HG03135 (cell line): ENCODE data around the gene BARX2.
"Not testable (repeated sequence)": the region's sequence is repeated elsewhere in the genome, so short reads cannot be mapped to it uniquely, and the experiment has no call there.

Source experiments
- ATAC-seq: cut with Tn5 transposase; IDR thresholded peaks from one replicate; pipeline ENCODE4 v1.9.1; 2021; ENCODE audit warnings: mild to moderate bottlenecking, moderate library complexity; ENCODE audit not compliant: unreplicated experiment

Gene BARX2

GRCh38 chr11:129375751-129376657 lies at the start of gene BARX2:
Gene BARX2 (plus strand): TSS chr11:129375848. CDS start chr11:129376036, 188 bp downstream.
- ATAC-seq, result no peak

- ATAC-seq, result no peak
Measured at GRCh38 chr11:129326921-129327320, 48.7 kb upstream of the BARX2 start.

- not testable (repeated sequence) for ATAC-seq
Measured at GRCh38 chr11:129327708-129328107, 47.9 kb upstream of the BARX2 start.

- ATAC-seq, result no peak
Measured at GRCh38 chr11:129328756-129329155, 46.9 kb upstream of the BARX2 start.

- ATAC-seq, result no peak
Measured at GRCh38 chr11:129331217-129331616, 44.4 kb upstream of the BARX2 start.

GRCh38 chr11:129331871-129332274 lies 43.8 kb upstream of the BARX2 start:
- ATAC-seq, result peak; percentile 73

GRCh38 chr11:129333873-129334272 lies 41.8 kb upstream of the BARX2 start:
- ATAC-seq, result no peak

GRCh38 chr11:129344301-129344940 lies 31.2 kb upstream of the BARX2 start:
- ATAC-seq, result not testable (repeated sequence)

- ATAC-seq, result no peak
Measured at GRCh38 chr11:129346916-129347315, 28.7 kb upstream of the BARX2 start.

GRCh38 chr11:129348813-129349212 lies 26.8 kb upstream of the BARX2 start:
- ATAC-seq, result no peak

GRCh38 chr11:129352676-129353075 lies 23.0 kb upstream of the BARX2 start:
- ATAC-seq, result no peak

- ATAC-seq, result no peak
Measured at GRCh38 chr11:129354691-129355090, 21.0 kb upstream of the BARX2 start.

- no peak for ATAC-seq
Measured at GRCh38 chr11:129359748-129360147, 15.9 kb upstream of the BARX2 start.

GRCh38 chr11:129364143-129364654 lies 11.4 kb upstream of the BARX2 start:
- ATAC-seq, result peak; percentile 99

GRCh38 chr11:129365816-129366215 lies 9.8 kb upstream of the BARX2 start:
- ATAC-seq, result no peak

- ATAC-seq, result no peak
Measured at GRCh38 chr11:129366737-129367597, 8.7 kb upstream of the BARX2 start.

GRCh38 chr11:129368889-129369672 lies 6.6 kb upstream of the BARX2 start:
- no peak for ATAC-seq

GRCh38 chr11:129370715-129371114 lies 4.9 kb upstream of the BARX2 start:
- no peak for ATAC-seq

- ATAC-seq, result no peak
Measured at GRCh38 chr11:129372609-129373488, 2.8 kb upstream of the BARX2 start.
